22Rv1 (cell line): Measurements from ENCODE around the gene SLC12A2.

Experiments used
- H3K27ac ChIP-seq: fragments of 450-650 bp; 2 replicates; pipeline ENCODE4 v1.5.1; 2017
- CTCF ChIP-seq: fragments of 450-650 bp; IDR thresholded peaks from 2 replicates; pipeline ENCODE4 v1.5.1; 2017; ENCODE audit warnings: mild to moderate bottlenecking
- ZFX ChIP-seq: fragments of 450-650 bp; IDR thresholded peaks from 2 replicates; pipeline ENCODE4 v1.6.1; 2017; ENCODE audit warnings: antibody characterized with exemption, borderline replicate concordance

SLC12A2 gene

GRCh38 chr5:128132499-128132898, 48.9 kb downstream of the SLC12A2 start:
- no peak overlapping the region for H3K27ac ChIP-seq
- TF ChIP-seq ZFX = no peak
- no peak for TF ChIP-seq CTCF

GRCh38 chr5:128135286-128135685, 51.7 kb downstream of the SLC12A2 start:
- TF ChIP-seq ZFX (no peak), CTCF (no peak)
- no peak overlapping the region for H3K27ac ChIP-seq

GRCh38 chr5:128143911-128144310, 60.3 kb downstream of the SLC12A2 start:
- H3K27ac ChIP-seq = no peak overlapping the region
- TF ChIP-seq ZFX (no peak), CTCF (no peak)

GRCh38 chr5:128144491-128144890, 60.9 kb downstream of the SLC12A2 start:
- TF ChIP-seq CTCF (no peak), ZFX (no peak)
- no peak overlapping the region for H3K27ac ChIP-seq

- no peak overlapping the region for H3K27ac ChIP-seq
- TF ChIP-seq CTCF = no peak
- TF ChIP-seq ZFX = no peak
Measured at GRCh38 chr5:128146671-128147070, 63.1 kb downstream of the SLC12A2 start.

- no peak overlapping the region for H3K27ac ChIP-seq
- TF ChIP-seq ZFX (no peak), CTCF (no peak)
Measured at GRCh38 chr5:128154943-128155342, 71.4 kb downstream of the SLC12A2 start.

- no peak for TF ChIP-seq ZFX
- no peak for TF ChIP-seq CTCF
- no peak overlapping the region for H3K27ac ChIP-seq
Measured at GRCh38 chr5:128155776-128156175, 72.2 kb downstream of the SLC12A2 start.
